Measurements from ENCODE around the gene RSPH1. TPM values are rescaled to one million over a fixed set of nuclear protein-coding genes. Genes with fewer than 3 reads are reported as not detected.

The RSPH1 gene
- total RNA-seq, 2 donors from 2014 or later = 1.8 to 2.2 TPM

DNA sequence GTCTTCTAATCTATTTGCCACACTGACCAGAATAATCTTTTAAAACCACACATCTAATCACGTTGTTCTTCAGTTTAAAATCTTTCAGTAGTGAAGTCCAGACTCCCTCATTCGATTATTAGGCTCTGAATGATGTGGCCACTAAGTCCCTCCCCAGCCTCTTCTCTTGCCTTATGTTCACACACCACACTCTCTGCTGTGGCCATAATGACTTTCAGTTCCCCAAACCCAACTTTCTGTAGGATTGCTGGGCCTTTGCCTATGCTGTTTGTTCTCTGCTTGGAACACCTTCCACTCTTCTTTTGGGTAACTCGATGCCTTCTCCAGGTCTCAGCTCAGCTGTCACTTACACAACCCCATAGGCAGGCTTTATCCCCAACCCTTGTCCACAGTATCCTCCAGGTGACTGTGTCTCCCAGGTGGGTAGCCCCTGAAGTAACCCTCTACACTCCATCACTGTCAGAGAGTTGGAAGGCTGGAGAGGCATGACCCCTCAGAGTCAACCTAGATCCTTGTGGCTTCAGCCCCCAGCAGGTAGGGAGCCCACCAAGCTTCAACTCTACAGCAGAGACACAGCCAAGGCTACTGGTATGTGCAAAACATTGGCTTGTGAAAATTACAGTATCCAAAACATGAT lies 9.2 kb upstream of the RSPH1 start:
- no peak overlapping the region for H3K4me3 Mint-ChIP-seq
- TF ChIP-seq, protein P1, sequence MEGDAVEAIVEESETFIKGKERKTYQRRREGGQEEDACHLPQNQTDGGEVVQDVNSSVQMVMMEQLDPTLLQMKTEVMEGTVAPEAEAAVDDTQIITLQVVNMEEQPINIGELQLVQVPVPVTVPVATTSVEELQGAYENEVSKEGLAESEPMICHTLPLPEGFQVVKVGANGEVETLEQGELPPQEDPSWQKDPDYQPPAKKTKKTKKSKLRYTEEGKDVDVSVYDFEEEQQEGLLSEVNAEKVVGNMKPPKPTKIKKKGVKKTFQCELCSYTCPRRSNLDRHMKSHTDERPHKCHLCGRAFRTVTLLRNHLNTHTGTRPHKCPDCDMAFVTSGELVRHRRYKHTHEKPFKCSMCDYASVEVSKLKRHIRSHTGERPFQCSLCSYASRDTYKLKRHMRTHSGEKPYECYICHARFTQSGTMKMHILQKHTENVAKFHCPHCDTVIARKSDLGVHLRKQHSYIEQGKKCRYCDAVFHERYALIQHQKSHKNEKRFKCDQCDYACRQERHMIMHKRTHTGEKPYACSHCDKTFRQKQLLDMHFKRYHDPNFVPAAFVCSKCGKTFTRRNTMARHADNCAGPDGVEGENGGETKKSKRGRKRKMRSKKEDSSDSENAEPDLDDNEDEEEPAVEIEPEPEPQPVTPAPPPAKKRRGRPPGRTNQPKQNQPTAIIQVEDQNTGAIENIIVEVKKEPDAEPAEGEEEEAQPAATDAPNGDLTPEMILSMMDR (conservative IDR thresholded peaks at IDR 0.05) = no peak
- H3K27me3 ChIP-seq (ENCODE audit: control insufficient read depth, insufficient read depth, low read length, poor library complexity, severe bottlenecking) = peaks cover 6% of the 10 kb centered on the region
- no peak overlapping the region for H3K4me3 ChIP-seq (ENCODE audit: low read length)
- no peaks in the 10 kb centered on the region for H3K4me1 ChIP-seq (ENCODE audit: control insufficient read depth, insufficient read depth, low read length)
- no peak overlapping the region for H3K27ac ChIP-seq (ENCODE audit: low read depth, low read length)
- no peak for DNase-seq
- 82 to 85% methylated on average over 3 of the region's 3 CpGs for WGBS, 2 experiments (ENCODE audit: insufficient coverage in 1 of 2, insufficient read length in 1 of 2)
- H3K36me3 Mint-ChIP-seq (ENCODE audit: low read depth) = no peaks in the 10 kb centered on the region
- peaks cover 5% of the 10 kb centered on the region for H3K27me3 Mint-ChIP-seq (ENCODE audit: insufficient read depth)
- H3K9ac ChIP-seq (ENCODE audit: extremely low read depth, low read length, poor library complexity, severe bottlenecking) = no peak overlapping the region
- H3K9me3 ChIP-seq (ENCODE audit: control insufficient read depth, low read length) = no peaks in the 10 kb centered on the region
- peaks cover 7% of the 10 kb centered on the region for H3K4me1 Mint-ChIP-seq
- H3K9me3 Mint-ChIP-seq = no peaks in the 10 kb centered on the region
- H3K27ac Mint-ChIP-seq = no peak overlapping the region
- H3K36me3 ChIP-seq (ENCODE audit: control insufficient read depth, insufficient read depth, low read length) = no peaks in the 10 kb centered on the region

DNA sequence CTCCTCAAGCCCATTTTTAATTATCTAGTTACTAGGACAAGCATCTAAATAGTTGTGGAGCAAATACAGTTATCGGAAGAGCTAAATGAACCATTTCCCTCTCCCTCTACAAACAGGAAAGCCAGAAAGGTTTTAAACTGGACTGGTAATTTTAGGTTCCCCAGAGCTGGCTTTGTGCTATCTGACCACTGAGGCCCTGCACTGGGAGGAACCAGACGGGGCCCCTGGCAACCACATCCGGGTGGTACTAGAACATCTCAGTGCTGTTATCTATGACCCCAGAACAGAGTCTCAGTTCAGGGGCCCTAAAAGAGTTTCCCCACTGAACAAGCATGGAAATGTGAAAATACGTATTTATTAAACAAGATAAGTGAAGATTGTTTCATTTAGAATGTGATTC lies 7.7 kb upstream of the RSPH1 start:
- Histone ChIP-seq H3K9me3 (ENCODE audit: control insufficient read depth, low read length) (no peaks in the 10 kb centered on the region), H3K4me1 (ENCODE audit: control insufficient read depth, insufficient read depth, low read length) (no peaks in the 10 kb centered on the region), H3K27ac (ENCODE audit: low read depth, low read length) (no peak overlapping the region), H3K9ac (ENCODE audit: extremely low read depth, low read length, poor library complexity, severe bottlenecking) (no peak overlapping the region), H3K27me3 (ENCODE audit: control insufficient read depth, insufficient read depth, low read length, poor library complexity, severe bottlenecking) (peaks cover 6% of the 10 kb centered on the region), H3K36me3 (ENCODE audit: control insufficient read depth, insufficient read depth, low read length) (no peaks in the 10 kb centered on the region), H3K4me3 (ENCODE audit: low read length) (no peak overlapping the region)
- TF ChIP-seq, protein P1 (conservative IDR thresholded peaks at IDR 0.05) = no peak
- Mint-ChIP-seq H3K4me3 (no peak overlapping the region), H3K9me3 (no peaks in the 10 kb centered on the region), H3K27me3 (ENCODE audit: insufficient read depth) (peaks cover 5% of the 10 kb centered on the region), H3K4me1 (no peaks in the 10 kb centered on the region), H3K27ac (no peak overlapping the region), H3K36me3 (ENCODE audit: low read depth) (no peaks in the 10 kb centered on the region)
- no peak for DNase-seq
- 93 to 100% methylated on average over 3 to 4 of the region's 4 CpGs for WGBS, 2 experiments (ENCODE audit: insufficient coverage in 1 of 2, insufficient read length in 1 of 2)

DNA sequence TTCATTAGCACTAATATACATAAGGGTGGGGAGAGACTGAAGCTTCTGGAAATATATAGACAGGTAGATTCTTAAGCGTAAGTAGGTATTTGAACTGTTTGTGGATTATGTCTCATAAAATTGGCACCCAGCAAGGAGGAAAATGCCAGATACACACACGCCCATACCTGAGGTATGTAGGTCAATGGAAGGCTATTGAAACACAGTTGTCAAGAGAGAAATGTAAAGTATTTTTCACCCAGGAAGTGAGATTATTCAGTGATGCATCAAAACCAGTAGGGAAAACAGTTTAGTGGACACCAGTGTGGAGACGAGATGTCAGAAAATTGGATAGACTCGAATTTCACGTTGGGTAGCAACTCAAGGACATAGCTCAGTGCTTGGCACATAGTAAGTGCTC lies 4.7 kb upstream of the RSPH1 start:
- WGBS, 2 experiments (ENCODE audit: insufficient coverage in 1 of 2, insufficient read length in 1 of 2) = 90 to 92% methylated on average over 5 of the region's 5 CpGs
- peaks cover 6% of the 10 kb centered on the region for H3K4me1 Mint-ChIP-seq
- no peaks in the 10 kb centered on the region for H3K27me3 ChIP-seq (ENCODE audit: control insufficient read depth, insufficient read depth, low read length, poor library complexity, severe bottlenecking)
- H3K27ac ChIP-seq (ENCODE audit: low read depth, low read length) = no peak overlapping the region
- DNase-seq = no peak
- H3K27ac Mint-ChIP-seq = no peak overlapping the region
- no peak overlapping the region for H3K9ac ChIP-seq (ENCODE audit: extremely low read depth, low read length, poor library complexity, severe bottlenecking)
- no peak overlapping the region for H3K4me3 Mint-ChIP-seq
- H3K36me3 ChIP-seq (ENCODE audit: control insufficient read depth, insufficient read depth, low read length) = no peaks in the 10 kb centered on the region
- TF ChIP-seq, protein P1 (conservative IDR thresholded peaks at IDR 0.05) = no peak
- no peaks in the 10 kb centered on the region for H3K36me3 Mint-ChIP-seq (ENCODE audit: low read depth)
- no peak overlapping the region for H3K4me3 ChIP-seq (ENCODE audit: low read length)
- no peaks in the 10 kb centered on the region for H3K9me3 Mint-ChIP-seq
- H3K4me1 ChIP-seq (ENCODE audit: control insufficient read depth, insufficient read depth, low read length) = no peaks in the 10 kb centered on the region
- H3K27me3 Mint-ChIP-seq (ENCODE audit: insufficient read depth) = peaks cover 5% of the 10 kb centered on the region
- H3K9me3 ChIP-seq (ENCODE audit: control insufficient read depth, low read length) = no peaks in the 10 kb centered on the region

All from endodermal cell (in vitro differentiated cells).